PC-3 (cell line): ENCODE data around the gene DDX24. TPM values are rescaled to one million over a fixed set of nuclear protein-coding genes. Genes with fewer than 3 reads are reported as not detected.

Experiments used
- ATAC-seq: fragments of 200-7000 bp; cut with Tn5 transposase; 2 replicates; pipeline ENCODE4 v1.9.1; 2020; ENCODE audit warnings: mild to moderate bottlenecking, moderate library complexity
- BruUV-seq: library from RNA; stranded (reverse); fragments of 400-500 nt; replicated peaks from 2 replicates; lab custom pipeline; 2021; lab: Mats Ljungman, UMichigan
- CTCF ChIA-PET: fragments of 300-600 bp; sonication (Branson Sonifier 250); formaldehyde crosslinking; loops from one replicate; lab custom pipeline; 2022; ENCODE audit warnings: antibody characterized with exemption; lab: Charles Lee
- POLR2A ChIA-PET: fragments of 300-600 bp; sonication (Branson Sonifier 250); formaldehyde crosslinking; loops from one replicate; lab custom pipeline; 2022; ENCODE audit warnings: antibody characterized with exemption; ENCODE audit not compliant: unreplicated experiment; lab: Charles Lee
- DNase-seq: peaks from one replicate; pipeline ENCODE4 v3.0.0-alpha.2; 2015
- H2AFZ ChIP-seq: fragments of 300-600 bp; sonication (generic); 2 replicates; pipeline ENCODE4 v1.6.0; 2016; ENCODE audit warnings: antibody characterized with exemption, low read length
- H3F3A ChIP-seq: fragments of 300-600 bp; sonication (generic); one replicate; pipeline ENCODE4 v1.6.0; 2017; ENCODE audit warnings: antibody characterized with exemption, low read length, control low read depth, mild to moderate bottlenecking; ENCODE audit not compliant: unreplicated experiment
- H3K27ac ChIP-seq: fragments of 300-600 bp; sonication (generic); 2 replicates; pipeline ENCODE4 v1.5.1; 2016; ENCODE audit warnings: mild to moderate bottlenecking, low read length
- H3K27me3 ChIP-seq: fragments of 300-600 bp; sonication (generic); 2 replicates; pipeline ENCODE4 v1.6.1; 2016; ENCODE audit warnings: low read length, mixed read lengths
- H3K36me3 ChIP-seq: fragments of 300-600 bp; sonication (generic); 2 replicates; pipeline ENCODE4 v1.6.1; 2016; ENCODE audit warnings: low read depth, mixed run types, low read length, mixed read lengths
- H3K4me1 ChIP-seq: fragments of 300-600 bp; sonication (generic); 2 replicates; pipeline ENCODE4 v1.5.1; 2016; ENCODE audit warnings: low read length; ENCODE audit not compliant: insufficient read depth
- H3K4me2 ChIP-seq: fragments of 300-600 bp; sonication (generic); 2 replicates; pipeline ENCODE4 v1.6.0; 2016; ENCODE audit warnings: low read length
- H3K4me3 ChIP-seq: fragments of 300-600 bp; sonication (generic); 2 replicates; pipeline ENCODE4 v1.5.1; 2016; ENCODE audit warnings: mild to moderate bottlenecking, low read length, mixed read lengths
- H3K79me2 ChIP-seq: fragments of 300-600 bp; sonication (generic); 2 replicates; pipeline ENCODE4 v1.6.1; 2017; ENCODE audit warnings: low read length, mixed read lengths
- H3K9ac ChIP-seq: fragments of 300-600 bp; sonication (generic); 2 replicates; pipeline ENCODE4 v1.6.0; 2016; ENCODE audit warnings: mild to moderate bottlenecking, low read length
- H3K9me2 ChIP-seq: fragments of 300-600 bp; sonication (generic); replicated peaks from 2 replicates; pipeline ENCODE4 v1.6.1; 2016; ENCODE audit warnings: mixed run types, low read length, mixed read lengths
- H3K9me3 ChIP-seq: fragments of 300-600 bp; sonication (generic); 2 replicates; pipeline ENCODE4 v1.6.1; 2016; ENCODE audit warnings: low read length, mixed read lengths
- H4K20me1 ChIP-seq: fragments of 300-600 bp; sonication (generic); 2 replicates; pipeline ENCODE4 v1.6.1; 2016; ENCODE audit warnings: low read length, mixed read lengths
- EZH2 ChIP-seq: fragments of 300-600 bp; sonication (generic); IDR thresholded peaks from one replicate; pipeline ENCODE4 v1.6.1; 2017; ENCODE audit warnings: antibody characterized with exemption, mild to moderate bottlenecking, low read length; ENCODE audit not compliant: unreplicated experiment
- EZH2phosphoT487 ChIP-seq: fragments of 300-600 bp; sonication (generic); IDR thresholded peaks from 2 replicates; pipeline ENCODE4 v1.6.1; 2018; ENCODE audit warnings: mild to moderate bottlenecking, antibody characterized with exemption, low read length, borderline replicate concordance
- intact Hi-C: fragments of 100-400 bp; cut with micrococcal nuclease; formaldehyde crosslinking; loops from 2 replicates; pipeline ENCODE4 v1.9.0; 2023
- total RNA-seq: library from RNA; depleted of rRNA; stranded (reverse); fragments of >200 nt; gene quantifications from 2 replicates; pipeline ENCODE4 v1.2.3, GENCODE V29; 2014
- TF ChIP-seq, protein P1 (sequence below): fragments of 300-600 bp; sonication (generic); conservative IDR thresholded peaks from 2 replicates; pipeline ENCODE4 v1.5.1; 2017; ENCODE audit warnings: antibody characterized with exemption, low read depth, mild to moderate bottlenecking, low read length

DDX24 gene
- total RNA-seq, 1 experiment from 2014 or later, result 120 TPM

DNA sequence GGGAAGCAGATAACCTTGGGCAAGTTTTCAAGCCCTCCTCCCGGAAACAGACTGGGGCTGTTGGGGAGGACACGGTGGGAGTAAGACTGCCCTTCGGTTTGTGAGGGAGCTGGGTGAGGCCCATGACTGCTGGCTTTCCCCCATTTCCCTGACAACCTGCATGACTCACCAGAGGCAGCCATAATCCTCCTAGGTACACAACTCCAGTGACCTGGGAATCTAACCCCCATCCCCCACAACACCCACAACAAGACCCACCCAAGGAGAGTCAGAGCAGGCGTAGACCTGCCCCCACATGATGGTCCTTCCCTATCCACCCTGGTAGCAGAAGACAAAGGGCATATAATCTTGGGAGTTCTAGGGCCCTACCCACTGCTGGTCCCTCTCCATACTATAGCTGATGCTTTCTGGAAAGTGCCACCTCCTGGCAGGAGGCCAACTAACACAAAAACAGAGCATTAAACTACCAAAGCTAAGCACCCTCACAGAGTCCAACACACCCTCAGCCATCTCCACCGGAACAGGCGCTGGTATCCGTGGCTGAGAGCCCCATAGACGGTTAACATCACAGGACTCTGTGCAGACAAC, 14.8 kb downstream of the DDX24 start:
- intact Hi-C loops, result no loop called here
- no TSS peak for BruUV-seq
- H3K4me2 ChIP-seq, result no peak overlapping the region
- H3K79me2 ChIP-seq, result peaks cover 100% of the 10 kb centered on the region
- ChIA-PET CTCF (no interaction called here), POLR2A (interaction anchor here (0.7 kb wide), 2 partner anchors 10 to 44 kb away, joined by 3 read pairs; partner anchors contain the start of gene IFI27)
- H3K9me3 ChIP-seq, result no peaks in the 10 kb centered on the region
- DNase-seq, result peak; percentile 20
- H3F3A ChIP-seq, result no peaks in the 10 kb centered on the region
- no peaks in the 10 kb centered on the region for H3K27me3 ChIP-seq
- peaks cover 43% of the 10 kb centered on the region for H4K20me1 ChIP-seq
- peaks cover 11% of the 10 kb centered on the region for H3K36me3 ChIP-seq
- peaks cover 19% of the 10 kb centered on the region for H3K4me1 ChIP-seq
- H3K4me3 ChIP-seq, result no peak overlapping the region
- no peak overlapping the region for H2AFZ ChIP-seq
- no peak overlapping the region for H3K9ac ChIP-seq
- ATAC-seq, result peak; percentile 60
- no peaks in the 10 kb centered on the region for H3K9me2 ChIP-seq
- no peak overlapping the region for H3K27ac ChIP-seq
- no peak for TF ChIP-seq EZH2phosphoT487
- TF ChIP-seq EZH2, result no peak
- TF ChIP-seq, protein P1, sequence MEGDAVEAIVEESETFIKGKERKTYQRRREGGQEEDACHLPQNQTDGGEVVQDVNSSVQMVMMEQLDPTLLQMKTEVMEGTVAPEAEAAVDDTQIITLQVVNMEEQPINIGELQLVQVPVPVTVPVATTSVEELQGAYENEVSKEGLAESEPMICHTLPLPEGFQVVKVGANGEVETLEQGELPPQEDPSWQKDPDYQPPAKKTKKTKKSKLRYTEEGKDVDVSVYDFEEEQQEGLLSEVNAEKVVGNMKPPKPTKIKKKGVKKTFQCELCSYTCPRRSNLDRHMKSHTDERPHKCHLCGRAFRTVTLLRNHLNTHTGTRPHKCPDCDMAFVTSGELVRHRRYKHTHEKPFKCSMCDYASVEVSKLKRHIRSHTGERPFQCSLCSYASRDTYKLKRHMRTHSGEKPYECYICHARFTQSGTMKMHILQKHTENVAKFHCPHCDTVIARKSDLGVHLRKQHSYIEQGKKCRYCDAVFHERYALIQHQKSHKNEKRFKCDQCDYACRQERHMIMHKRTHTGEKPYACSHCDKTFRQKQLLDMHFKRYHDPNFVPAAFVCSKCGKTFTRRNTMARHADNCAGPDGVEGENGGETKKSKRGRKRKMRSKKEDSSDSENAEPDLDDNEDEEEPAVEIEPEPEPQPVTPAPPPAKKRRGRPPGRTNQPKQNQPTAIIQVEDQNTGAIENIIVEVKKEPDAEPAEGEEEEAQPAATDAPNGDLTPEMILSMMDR, result no peak

DNA sequence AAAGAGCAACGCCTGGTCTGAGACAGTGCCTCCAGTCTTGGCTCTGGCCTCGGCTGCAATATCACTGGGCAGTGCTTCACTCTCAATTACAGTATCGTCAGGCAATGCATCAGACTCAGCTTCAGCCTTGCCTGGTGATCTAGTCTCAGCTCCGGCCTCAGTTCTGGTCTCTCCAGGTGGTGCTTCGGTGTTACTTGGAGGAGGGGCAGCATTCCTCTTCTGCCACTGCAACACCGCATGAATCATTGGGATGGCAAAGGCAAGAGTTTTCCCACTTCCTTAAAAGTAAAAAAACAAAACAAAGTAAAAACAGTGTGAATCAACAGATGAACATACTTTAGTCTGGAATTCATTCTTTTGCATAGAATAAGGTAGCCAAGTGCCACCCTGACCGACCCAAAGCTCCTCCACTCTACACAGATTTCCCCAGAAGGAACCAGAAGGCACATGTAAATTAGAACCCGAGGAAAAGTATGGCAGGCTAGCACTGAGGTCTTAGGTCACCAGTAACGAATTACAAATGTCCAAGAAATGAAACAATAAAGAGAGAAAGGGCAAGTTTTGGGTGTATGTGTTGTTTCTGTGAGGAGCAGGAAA, 18.6 kb downstream of the DDX24 start:
- ATAC-seq (no peak), DNase-seq (no peak)
- Histone ChIP-seq H4K20me1 (peaks cover 46% of the 10 kb centered on the region), H3K4me2 (no peak overlapping the region), H3K9ac (no peak overlapping the region), H3K9me2 (no peaks in the 10 kb centered on the region), H3K4me3 (no peak overlapping the region), H3K36me3 (peaks cover 43% of the 10 kb centered on the region), H3K79me2 (peaks cover 69% of the 10 kb centered on the region), H3K27ac (no peak overlapping the region), H3K4me1 (peaks cover 19% of the 10 kb centered on the region), H3F3A (no peaks in the 10 kb centered on the region), H3K9me3 (no peaks in the 10 kb centered on the region), H2AFZ (no peak overlapping the region), H3K27me3 (no peaks in the 10 kb centered on the region)
- ChIA-PET CTCF (no interaction called here), POLR2A (no interaction called here)
- TF ChIP-seq EZH2 (no peak), EZH2phosphoT487 (no peak)
- TF ChIP-seq, protein P1, result no peak
- no TSS peak for BruUV-seq
- intact Hi-C loops, result no loop called here

DNA sequence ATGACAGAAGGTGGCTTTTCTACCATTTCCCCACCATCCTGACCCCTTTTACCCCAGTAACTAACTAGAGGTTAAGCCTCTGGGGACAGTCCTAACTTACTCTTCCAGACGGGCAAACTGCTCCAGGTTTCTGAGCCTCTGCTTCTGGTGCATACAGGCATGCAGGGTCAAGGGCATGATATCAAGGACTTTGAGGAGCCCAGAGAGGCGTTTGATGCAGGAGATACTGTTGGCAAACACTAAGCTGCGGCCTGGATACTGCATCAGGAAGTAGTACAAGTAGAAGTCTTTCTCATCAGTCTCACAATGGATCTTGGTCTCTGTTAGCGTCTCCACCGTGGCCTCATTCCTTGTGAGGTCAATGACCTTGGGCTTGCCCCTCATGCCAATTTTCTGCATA, 21.0 kb downstream of the DDX24 start:
- ChIA-PET POLR2A (no interaction called here), CTCF (no interaction called here)
- Histone ChIP-seq H3K4me3 (no peak overlapping the region), H3K9me2 (no peaks in the 10 kb centered on the region), H3K27ac (no peak overlapping the region), H3K9me3 (no peaks in the 10 kb centered on the region), H3K36me3 (peaks cover 64% of the 10 kb centered on the region), H4K20me1 (peaks cover 26% of the 10 kb centered on the region), H3K79me2 (peaks cover 45% of the 10 kb centered on the region), H3K4me2 (no peak overlapping the region), H2AFZ (no peak overlapping the region), H3K9ac (no peak overlapping the region), H3F3A (no peaks in the 10 kb centered on the region), H3K27me3 (no peaks in the 10 kb centered on the region), H3K4me1 (peaks cover 7% of the 10 kb centered on the region; the same call in 1 of the 2 replicates)
- TF ChIP-seq EZH2phosphoT487 (no peak), EZH2 (no peak)
- TF ChIP-seq, protein P1, result no peak
- intact Hi-C loops, result no loop called here
- no peak for DNase-seq
- TSS peak; percentile 32 for BruUV-seq
- ATAC-seq, result no peak
